GM12878 (cell line): ENCODE data around the gene MTFP1. TPM values are rescaled to one million over a fixed set of nuclear protein-coding genes. Genes with fewer than 3 reads are reported as not detected.

Experiments used
- BRCA1 ChIP-seq: IDR thresholded peaks from 2 replicates; pipeline ENCODE4 v1.6.1; 2011; ENCODE audit warnings: low read depth, low read length, improper control_type of control experiment
- CBX5 ChIP-seq: sonication (generic); IDR thresholded peaks from 2 replicates; pipeline ENCODE4 v1.6.1; 2016; ENCODE audit warnings: low read depth, moderate library complexity, mild to moderate bottlenecking, inconsistent platforms
- MXI1 ChIP-seq: fragments of 150-350 bp; IDR thresholded peaks from 2 replicates; pipeline ENCODE4 v1.6.1; 2011; ENCODE audit warnings: low read depth, mild to moderate bottlenecking, inconsistent platforms, low read length, improper control_type of control experiment
- NR2F1 ChIP-seq: fragments of 450-650 bp; conservative IDR thresholded peaks from 2 replicates; pipeline ENCODE4 v1.6.1; 2017; ENCODE audit warnings: mild to moderate bottlenecking
- SIX5 ChIP-seq: IDR thresholded peaks from 2 replicates; pipeline ENCODE4 v1.6.1; 2011; ENCODE audit warnings: mild to moderate bottlenecking, low read depth, low read length, moderate library complexity; ENCODE audit not compliant: severe bottlenecking
- TCF7 ChIP-seq: IDR thresholded peaks from 2 replicates; pipeline ENCODE4 v1.6.1; 2014; ENCODE audit warnings: antibody characterized with exemption, borderline replicate concordance
- ZNF384 ChIP-seq: IDR thresholded peaks from 2 replicates; pipeline ENCODE4 v1.6.1; 2012; ENCODE audit warnings: low read depth, mild to moderate bottlenecking, low read length, improper control_type of control experiment, borderline replicate concordance
- polyA plus RNA-seq, 11 experiments: library from polyadenylated mRNA; depleted of rRNA in 4 of 11; unstranded in 6 of 11; stranded (reverse) in 5 of 11; fragments of >200 nt; fragmentation: Nextera tagmentation in 4 of 11; fragmentation: Illumina TruSeq in 1 of 11; extraction: Ambion mirVana in 4 of 11; extraction: Trizol in 1 of 11; gene quantifications; 1 replicate in 1 of 11; 2 replicates in 10 of 11; pipeline versions ENCODE4 v1.2.1 to v1.2.3, GENCODE V29; 2011 to 2016; ENCODE audit warnings: inconsistent platforms in 2 of 11, missing spikeins in 2 of 11, low read depth in 1 of 11
- total RNA-seq, 4 experiments: library from RNA; depleted of rRNA in 3 of 4; stranded (reverse); fragments of >200 nt in 3 of 4; fragmentation: Illumina TruSeq in 1 of 4; extraction: Trizol in 1 of 4; gene quantifications; 2 replicates each; pipeline versions ENCODE4 v1.2.1 to v1.2.3, GENCODE V29; 2013 to 2021
- TF ChIP-seq, protein P1 (sequence below): fragments of 150-350 bp; IDR thresholded peaks from 2 replicates; pipeline ENCODE4 v1.6.1; 2016; ENCODE audit warnings: low read depth, low read length
- TF ChIP-seq, protein P2 (sequence below): fragments of 450-650 bp; IDR thresholded peaks from 2 replicates; pipeline ENCODE4 v1.6.1; 2017; ENCODE audit warnings: borderline replicate concordance

The MTFP1 gene
- total and polyA plus RNA-seq, 10 of the 15 experiments (the other 5 are each of a cell fraction or from before 2014, with no cell fraction given): 20.5 to 133 (median 59.8) TPM

DNA sequence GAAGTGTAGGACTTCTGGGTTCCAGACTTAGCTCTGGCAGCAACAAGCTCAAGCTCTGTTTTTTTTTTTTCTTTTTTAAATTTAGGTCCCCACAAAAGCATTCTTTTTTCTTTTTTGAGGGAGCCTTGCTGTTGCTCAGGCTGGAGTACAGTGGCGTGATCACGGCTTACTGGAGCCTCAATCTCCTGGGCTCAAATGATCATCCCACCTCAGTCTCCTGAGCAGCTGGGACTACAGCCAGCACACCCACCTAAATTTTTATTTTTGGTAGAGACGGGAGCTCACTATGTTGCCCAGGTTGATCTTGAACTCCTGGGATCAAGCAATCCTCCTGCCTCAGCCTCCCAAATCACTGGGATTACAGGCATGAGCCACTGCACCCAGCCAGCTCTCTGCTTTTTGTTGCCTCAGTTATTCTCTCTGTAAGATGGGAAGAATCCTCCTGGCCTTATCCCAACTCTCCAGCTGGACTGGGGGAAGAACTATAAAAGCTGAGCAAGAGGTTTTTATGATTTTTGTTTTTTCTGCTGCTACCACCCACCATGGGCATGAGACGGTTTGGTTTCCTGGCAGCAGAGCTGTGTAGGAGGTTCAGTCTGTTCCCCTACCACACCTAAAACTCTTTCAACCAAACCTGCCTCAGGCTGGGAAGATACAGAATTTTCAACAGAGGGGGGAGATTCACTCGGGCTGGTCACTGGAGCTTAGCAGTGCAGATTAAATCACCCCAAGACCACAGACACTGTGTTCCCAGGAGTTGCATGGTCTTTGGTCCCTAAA, 11.6 kb upstream of the MTFP1 start (continued):
- TF ChIP-seq, protein P1, sequence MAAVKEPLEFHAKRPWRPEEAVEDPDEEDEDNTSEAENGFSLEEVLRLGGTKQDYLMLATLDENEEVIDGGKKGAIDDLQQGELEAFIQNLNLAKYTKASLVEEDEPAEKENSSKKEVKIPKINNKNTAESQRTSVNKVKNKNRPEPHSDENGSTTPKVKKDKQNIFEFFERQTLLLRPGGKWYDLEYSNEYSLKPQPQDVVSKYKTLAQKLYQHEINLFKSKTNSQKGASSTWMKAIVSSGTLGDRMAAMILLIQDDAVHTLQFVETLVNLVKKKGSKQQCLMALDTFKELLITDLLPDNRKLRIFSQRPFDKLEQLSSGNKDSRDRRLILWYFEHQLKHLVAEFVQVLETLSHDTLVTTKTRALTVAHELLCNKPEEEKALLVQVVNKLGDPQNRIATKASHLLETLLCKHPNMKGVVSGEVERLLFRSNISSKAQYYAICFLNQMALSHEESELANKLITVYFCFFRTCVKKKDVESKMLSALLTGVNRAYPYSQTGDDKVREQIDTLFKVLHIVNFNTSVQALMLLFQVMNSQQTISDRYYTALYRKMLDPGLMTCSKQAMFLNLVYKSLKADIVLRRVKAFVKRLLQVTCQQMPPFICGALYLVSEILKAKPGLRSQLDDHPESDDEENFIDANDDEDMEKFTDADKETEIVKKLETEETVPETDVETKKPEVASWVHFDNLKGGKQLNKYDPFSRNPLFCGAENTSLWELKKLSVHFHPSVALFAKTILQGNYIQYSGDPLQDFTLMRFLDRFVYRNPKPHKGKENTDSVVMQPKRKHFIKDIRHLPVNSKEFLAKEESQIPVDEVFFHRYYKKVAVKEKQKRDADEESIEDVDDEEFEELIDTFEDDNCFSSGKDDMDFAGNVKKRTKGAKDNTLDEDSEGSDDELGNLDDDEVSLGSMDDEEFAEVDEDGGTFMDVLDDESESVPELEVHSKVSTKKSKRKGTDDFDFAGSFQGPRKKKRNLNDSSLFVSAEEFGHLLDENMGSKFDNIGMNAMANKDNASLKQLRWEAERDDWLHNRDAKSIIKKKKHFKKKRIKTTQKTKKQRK: no peak
- no peak for TF ChIP-seq TCF7
- no peak for TF ChIP-seq SIX5
- TF ChIP-seq CBX5: no peak
- no peak for TF ChIP-seq NR2F1
- no peak for TF ChIP-seq MXI1
- no peak for TF ChIP-seq BRCA1
- TF ChIP-seq, protein P2, sequence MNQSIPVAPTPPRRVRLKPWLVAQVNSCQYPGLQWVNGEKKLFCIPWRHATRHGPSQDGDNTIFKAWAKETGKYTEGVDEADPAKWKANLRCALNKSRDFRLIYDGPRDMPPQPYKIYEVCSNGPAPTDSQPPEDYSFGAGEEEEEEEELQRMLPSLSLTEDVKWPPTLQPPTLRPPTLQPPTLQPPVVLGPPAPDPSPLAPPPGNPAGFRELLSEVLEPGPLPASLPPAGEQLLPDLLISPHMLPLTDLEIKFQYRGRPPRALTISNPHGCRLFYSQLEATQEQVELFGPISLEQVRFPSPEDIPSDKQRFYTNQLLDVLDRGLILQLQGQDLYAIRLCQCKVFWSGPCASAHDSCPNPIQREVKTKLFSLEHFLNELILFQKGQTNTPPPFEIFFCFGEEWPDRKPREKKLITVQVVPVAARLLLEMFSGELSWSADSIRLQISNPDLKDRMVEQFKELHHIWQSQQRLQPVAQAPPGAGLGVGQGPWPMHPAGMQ: no peak
- TF ChIP-seq ZNF384: no peak
